GM12892 (cell line): ENCODE results near the gene ADPRH. TPM values are rescaled to one million over a fixed set of nuclear protein-coding genes. Genes with fewer than 3 reads are reported as not detected.

Experiments used
- DNase-seq: peaks from one replicate; pipeline ENCODE4 v3.0.0; 2011; ENCODE audit not compliant: insufficient read length
- FAIRE-seq: peaks from 2 replicates; lab custom pipeline; 2011; peaks lifted over from hg19 to GRCh38; lab: Jason Lieb, UNC
- POLR2A ChIP-seq: IDR thresholded peaks from 2 replicates; pipeline ENCODE4 v1.6.1; 2011; ENCODE audit warnings: low read depth, low read length, control low read depth
- POLR2AphosphoS5 ChIP-seq: IDR thresholded peaks from 2 replicates; pipeline ENCODE4 v1.6.1; 2011; ENCODE audit warnings: low read depth, low read length, control low read depth
- TAF1 ChIP-seq: IDR thresholded peaks from 2 replicates; pipeline ENCODE4 v1.6.1; 2011; ENCODE audit warnings: low read depth, mild to moderate bottlenecking, control low read depth, low read length, borderline replicate concordance
- polyA plus RNA-seq: library from polyadenylated mRNA; unstranded; fragments of >200 nt; gene quantifications from one replicate; pipeline ENCODE4 v1.2.1, GENCODE V29; 2012; ENCODE audit warnings: missing spikeins, inconsistent platforms; ENCODE audit not compliant: missing spikeins

The ADPRH gene
- polyA plus RNA-seq, result 19.0 TPM

DNA sequence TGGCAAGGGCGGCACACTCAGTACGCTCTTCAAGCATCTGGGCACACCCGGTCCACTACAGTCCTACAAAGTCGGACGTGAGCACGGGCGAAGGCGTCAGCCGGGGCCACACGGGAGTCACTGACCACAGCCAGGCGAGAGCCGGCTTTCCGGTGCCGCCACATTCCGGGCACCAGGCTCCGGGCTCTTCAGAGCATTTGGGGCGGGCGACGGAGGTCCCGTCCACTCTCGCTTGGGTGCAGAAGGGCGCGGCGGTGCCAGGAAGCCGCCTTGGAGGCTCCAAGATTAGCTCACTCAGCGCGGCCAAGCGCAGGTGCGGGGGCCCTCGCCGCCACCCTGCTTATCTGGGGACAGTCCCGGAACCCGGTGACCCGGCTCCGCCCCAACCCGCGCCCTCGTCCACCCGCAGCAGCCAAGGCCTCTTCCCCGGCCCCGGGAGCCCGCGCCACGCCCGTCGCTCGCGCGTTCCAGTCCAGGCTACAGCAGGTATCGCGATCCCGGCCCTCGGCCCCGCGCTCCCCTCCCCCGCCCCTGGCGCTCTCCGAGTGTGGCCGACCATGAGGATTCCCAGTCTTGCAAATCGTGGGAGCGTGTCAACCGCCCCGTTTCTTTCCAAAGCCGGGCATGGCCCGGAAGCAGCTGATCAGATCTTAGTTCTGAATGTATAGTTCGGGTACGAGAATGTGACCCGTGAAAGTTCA is at the start of gene ADPRH:
Gene ADPRH, plus strand, starts transcription at position 127 of the 701 bp plus-strand sequence. CDS start 2,678 bp downstream, outside the sequence.
- DNase-seq, result peak; percentile 73
- peak; percentile 62; the same call in 1 of the 2 replicates for TF ChIP-seq POLR2A
- TF ChIP-seq TAF1, result no peak; the same call in 1 of the 2 replicates
- peak; percentile 66; the same call in 1 of the 2 replicates for TF ChIP-seq POLR2AphosphoS5
- FAIRE-seq, result no peak

DNA sequence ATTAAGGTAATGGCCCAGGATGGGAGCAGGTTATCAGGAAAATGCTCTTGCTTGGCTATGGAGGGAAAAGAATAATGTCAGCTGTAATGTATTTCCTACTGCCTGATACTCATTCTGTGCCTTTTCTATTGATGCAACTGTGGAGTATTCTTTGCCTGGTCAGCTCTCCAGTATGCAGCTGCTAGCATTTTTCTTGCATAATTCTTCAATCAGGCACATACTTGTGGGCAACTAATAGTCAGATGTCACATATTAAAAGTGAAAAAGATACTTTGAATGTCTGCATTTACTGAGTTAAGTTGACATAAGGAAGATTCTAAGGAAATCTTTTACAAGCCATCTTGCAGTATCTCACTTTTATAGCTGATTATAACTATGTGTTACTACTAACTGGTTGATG is 49.4 kb upstream of the ADPRH start:
- peak; percentile 65 for FAIRE-seq
- TF ChIP-seq TAF1 (no peak), POLR2AphosphoS5 (no peak), POLR2A (no peak)

GRCh38 chr3:119530456-119530855 is 48.8 kb upstream of the ADPRH start:
- TF ChIP-seq TAF1 (no peak), POLR2AphosphoS5 (no peak), POLR2A (no peak)
- DNase-seq (no peak), FAIRE-seq (no peak)

More for the DNA sequence above, 49.4 kb upstream of the ADPRH start:
- DNase-seq, result no peak

DNA sequence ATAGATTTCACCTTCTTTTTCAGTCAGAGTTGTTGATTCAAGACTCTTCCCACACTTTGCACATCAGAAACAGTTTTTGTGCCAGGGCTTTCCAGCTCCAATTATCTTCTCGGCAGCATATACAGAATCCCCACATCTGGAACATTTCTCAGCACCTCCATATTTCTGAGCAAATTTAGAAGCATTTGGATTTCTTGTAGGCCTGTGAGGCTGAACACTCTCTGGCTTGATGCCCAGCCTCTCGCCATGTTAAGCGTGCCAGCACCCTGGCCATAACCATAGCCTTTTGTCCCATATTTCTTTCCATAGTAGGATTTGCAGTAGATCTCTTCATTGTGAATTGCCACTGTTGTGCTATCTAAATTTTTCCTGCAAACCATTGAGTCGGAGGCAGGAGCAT is 48.1 kb upstream of the ADPRH start:
- DNase-seq, result no peak
- no peak for TF ChIP-seq POLR2AphosphoS5
- TF ChIP-seq POLR2A, result no peak
- no peak for TF ChIP-seq TAF1
- no peak for FAIRE-seq

- no peak for DNase-seq
- no peak for FAIRE-seq
- no peak for TF ChIP-seq TAF1
- TF ChIP-seq POLR2AphosphoS5, result no peak
Measured at GRCh38 chr3:119534296-119534695, 45.0 kb upstream of the ADPRH start.

DNA sequence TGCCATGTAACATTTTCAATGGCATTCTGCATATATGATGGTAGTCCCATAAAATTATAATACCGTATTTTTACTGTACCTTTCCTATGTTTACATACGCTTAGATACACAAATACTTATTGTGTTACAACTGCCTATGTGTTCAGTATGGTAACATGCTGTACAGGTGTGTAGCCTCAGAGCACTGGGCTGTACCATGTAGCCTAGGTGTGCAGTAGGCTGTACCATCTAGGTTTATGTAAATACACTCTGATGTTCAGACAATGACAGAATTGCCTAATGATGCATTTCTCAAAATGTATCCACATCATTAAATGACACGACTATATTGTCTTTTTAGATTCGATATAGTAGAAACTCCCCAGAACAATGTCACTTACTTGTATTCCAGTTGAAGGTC is 42.5 kb upstream of the ADPRH start:
- TF ChIP-seq POLR2A (no peak), TAF1 (no peak), POLR2AphosphoS5 (no peak)
- peak; percentile 76 for FAIRE-seq
- DNase-seq, result no peak

DNA sequence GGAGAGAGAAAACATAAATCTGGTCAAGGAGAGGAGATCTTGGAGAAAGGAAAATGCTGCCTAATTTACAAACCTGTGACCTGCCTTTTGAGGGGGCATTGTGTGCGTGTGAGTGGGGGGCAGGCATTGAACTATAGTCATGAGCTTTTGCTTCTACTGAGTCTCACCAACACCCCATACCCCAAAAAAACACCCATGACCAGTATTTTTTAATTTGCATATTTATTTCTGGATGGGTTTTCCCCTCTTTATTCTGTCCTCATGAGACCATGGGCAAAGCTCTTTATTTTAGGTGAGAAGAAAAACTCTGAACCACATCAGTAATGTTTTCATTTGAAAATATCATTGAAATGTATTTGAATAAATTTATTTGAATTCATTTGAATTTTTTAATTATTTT is 40.5 kb upstream of the ADPRH start:
- TF ChIP-seq POLR2AphosphoS5, result no peak
- no peak for TF ChIP-seq TAF1
- TF ChIP-seq POLR2A, result no peak
- DNase-seq, result no peak
- peak; percentile 57 for FAIRE-seq

DNA sequence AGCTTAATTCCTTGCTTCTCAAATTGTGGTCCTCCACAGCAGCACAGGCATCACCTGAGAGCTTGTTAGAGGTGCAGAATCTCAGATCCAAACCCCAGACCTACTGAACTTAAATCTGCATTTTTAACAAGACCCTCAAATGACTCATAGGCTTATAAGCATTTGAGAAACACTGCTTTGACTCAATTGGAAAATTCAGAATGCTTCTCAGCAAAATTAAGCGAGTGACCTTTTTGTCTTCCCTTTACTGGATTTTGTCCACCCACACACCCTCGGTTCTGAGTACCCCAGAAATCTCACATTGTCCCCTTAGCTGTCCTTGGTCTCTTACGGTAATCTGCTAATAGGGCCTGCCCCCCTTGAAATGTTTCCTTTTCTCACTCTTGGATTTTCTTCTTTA is 37.7 kb upstream of the ADPRH start:
- TF ChIP-seq POLR2AphosphoS5, result no peak
- TF ChIP-seq POLR2A, result no peak
- TF ChIP-seq TAF1, result no peak
- no peak for DNase-seq
- FAIRE-seq, result peak; percentile 84

DNA sequence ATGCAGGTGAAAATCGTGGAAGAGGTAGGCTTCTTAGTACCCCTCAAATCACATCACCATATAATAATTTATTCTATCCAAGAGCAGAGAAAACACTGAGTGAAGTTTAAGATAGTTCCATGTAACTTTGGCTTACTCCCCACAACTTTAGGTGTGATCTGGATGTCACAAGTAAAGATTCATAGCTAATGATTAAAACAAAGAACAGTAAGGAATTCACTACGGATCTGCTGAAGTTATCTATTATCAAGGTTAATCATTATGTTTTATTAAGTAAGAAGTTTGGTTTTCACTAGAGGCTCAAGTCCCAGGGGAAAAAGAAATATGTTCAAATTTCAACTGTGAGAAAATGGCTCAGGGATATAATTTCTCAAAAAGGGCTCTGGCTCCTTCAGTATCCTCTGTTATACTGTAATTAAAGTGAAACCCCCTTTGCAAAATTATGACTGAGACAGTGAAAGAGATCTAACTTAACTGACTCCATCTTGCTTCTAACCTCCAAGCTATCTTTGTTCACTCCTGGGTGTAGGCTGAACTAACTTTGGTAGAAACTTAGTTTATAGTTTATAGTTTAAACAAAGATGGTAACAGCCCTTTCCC is 37.0 kb upstream of the ADPRH start:
- TF ChIP-seq POLR2AphosphoS5, result no peak
- TF ChIP-seq TAF1, result no peak
- TF ChIP-seq POLR2A, result no peak
- FAIRE-seq, result no peak

GRCh38 chr3:119543147-119543546 is 36.1 kb upstream of the ADPRH start:
- FAIRE-seq, result no peak
- TF ChIP-seq POLR2AphosphoS5 (no peak), TAF1 (no peak), POLR2A (no peak)
- DNase-seq, result no peak

More for the DNA sequence above, 37.0 kb upstream of the ADPRH start:
- DNase-seq, result no peak

- no peak for TF ChIP-seq TAF1
- peak; percentile 53; the same call in 1 of the 2 replicates for TF ChIP-seq POLR2A
- peak; percentile 48 for FAIRE-seq
- no peak for DNase-seq
Measured at GRCh38 chr3:119547227-119547626, 32.1 kb upstream of the ADPRH start.

- DNase-seq, result no peak
- TF ChIP-seq TAF1, result no peak
- no peak for TF ChIP-seq POLR2A
- no peak for TF ChIP-seq POLR2AphosphoS5
- no peak for FAIRE-seq
Measured at GRCh38 chr3:119548341-119548740, 31.0 kb upstream of the ADPRH start.
